OCI-LY1 (cell line): ENCODE measurements around the gene NOG.

ENCODE experiments used
- H2AFZ ChIP-seq: fragments of 200-600 bp; sonication (generic), shearing (Covaris generic); 2 replicates; pipeline ENCODE4 v1.6.0; 2014; ENCODE audit warnings: antibody characterized with exemption, mild to moderate bottlenecking, low read length
- H3F3A ChIP-seq: fragments of 200-600 bp; sonication (generic), shearing (Covaris generic); 2 replicates; pipeline ENCODE4 v1.6.0; 2014; ENCODE audit warnings: mild to moderate bottlenecking, antibody characterized with exemption, low read length, moderate library complexity; ENCODE audit not compliant: insufficient read depth
- H3K27ac ChIP-seq: fragments of 200-600 bp; sonication (generic); 2 replicates; pipeline ENCODE4 v1.5.1; 2014; ENCODE audit warnings: low read length, mixed run types, mild to moderate bottlenecking, low read depth; ENCODE audit not compliant: poor library complexity, severe bottlenecking
- H3K27me3 ChIP-seq: fragments of 200-600 bp; sonication (generic); 2 replicates; pipeline ENCODE4 v1.6.0; 2014; ENCODE audit warnings: antibody characterized with exemption, mild to moderate bottlenecking, low read length, moderate library complexity; ENCODE audit not compliant: insufficient read depth
- H3K36me3 ChIP-seq: fragments of 200-600 bp; sonication (generic); 2 replicates; pipeline ENCODE4 v1.6.1; 2014; ENCODE audit warnings: mild to moderate bottlenecking, antibody characterized with exemption, low read length, moderate library complexity, mixed read lengths; ENCODE audit not compliant: insufficient read depth
- H3K4me1 ChIP-seq: fragments of 200-600 bp; sonication (generic); 2 replicates; pipeline ENCODE4 v1.5.1; 2014; ENCODE audit warnings: mild to moderate bottlenecking, low read length, moderate library complexity; ENCODE audit not compliant: insufficient read depth, severe bottlenecking
- H3K4me2 ChIP-seq: fragments of 200-600 bp; sonication (generic), shearing (Covaris generic); 2 replicates; pipeline ENCODE4 v1.6.1; 2014; ENCODE audit warnings: low read length
- H3K4me3 ChIP-seq: fragments of 200-600 bp; sonication (generic); 2 replicates; pipeline ENCODE4 v1.5.1; 2014; ENCODE audit warnings: low read length, low read depth, mild to moderate bottlenecking, mixed read lengths; ENCODE audit not compliant: poor library complexity, severe bottlenecking
- H3K79me2 ChIP-seq: fragments of 200-600 bp; shearing (Covaris generic); 2 replicates; pipeline ENCODE4 v1.6.1; 2016; ENCODE audit warnings: mixed run types, low read length, mixed read lengths; ENCODE audit not compliant: insufficient read depth
- H3K9ac ChIP-seq: fragments of 200-600 bp; sonication (generic), shearing (Covaris generic); 2 replicates; pipeline ENCODE4 v1.6.1; 2014; ENCODE audit warnings: mild to moderate bottlenecking, low read length, mixed read lengths
- H3K9me2 ChIP-seq: fragments of 200-600 bp; sonication (generic), shearing (Covaris generic); 2 replicates; pipeline ENCODE4 v1.6.1; 2014; ENCODE audit warnings: low read depth, mild to moderate bottlenecking, low read length, mixed read lengths
- H3K9me3 ChIP-seq: fragments of 200-600 bp; shearing (Covaris generic); 2 replicates; pipeline ENCODE4 v1.6.1; 2014; ENCODE audit warnings: low read length, mixed read lengths
- H4K20me1 ChIP-seq: fragments of 200-600 bp; sonication (generic), shearing (Covaris generic); 2 replicates; pipeline ENCODE4 v1.6.0; 2016; ENCODE audit warnings: mild to moderate bottlenecking, low read length; ENCODE audit not compliant: insufficient read depth
- CTCF ChIP-seq: fragments of 200-600 bp; sonication (generic), shearing (Covaris generic); IDR thresholded peaks from 2 replicates; pipeline ENCODE4 v1.5.1; 2017; ENCODE audit warnings: mild to moderate bottlenecking, antibody characterized with exemption, low read length, moderate library complexity, mixed read lengths
- EZH2 ChIP-seq: fragments of 200-600 bp; sonication (generic), shearing (Covaris generic); IDR thresholded peaks from 2 replicates; pipeline ENCODE4 v1.8.0; 2017; ENCODE audit warnings: borderline replicate concordance, mixed run types, mild to moderate bottlenecking, antibody characterized with exemption, low read length, moderate library complexity, mixed read lengths

The NOG gene

GRCh38 chr17:56613131-56613530 is 19.6 kb downstream of the NOG start:
- Histone ChIP-seq H3K9me2 (no peaks in the 10 kb centered on the region), H3F3A (no peaks in the 10 kb centered on the region), H3K4me3 (no peak overlapping the region), H3K9ac (no peak overlapping the region), H3K79me2 (no peaks in the 10 kb centered on the region), H3K4me2 (no peak overlapping the region), H3K4me1 (no peaks in the 10 kb centered on the region), H2AFZ (no peak overlapping the region), H3K9me3 (no peaks in the 10 kb centered on the region), H3K27me3 (no peaks in the 10 kb centered on the region), H4K20me1 (no peaks in the 10 kb centered on the region), H3K27ac (no peak overlapping the region), H3K36me3 (no peaks in the 10 kb centered on the region)
- TF ChIP-seq EZH2, result no peak
- no peak for TF ChIP-seq CTCF

GRCh38 chr17:56614522-56614921 is 21.0 kb downstream of the NOG start:
- H3K4me1 ChIP-seq, result no peaks in the 10 kb centered on the region
- no peaks in the 10 kb centered on the region for H3K27me3 ChIP-seq
- no peaks in the 10 kb centered on the region for H3K36me3 ChIP-seq
- H3F3A ChIP-seq, result no peaks in the 10 kb centered on the region
- no peak overlapping the region for H3K4me3 ChIP-seq
- no peak overlapping the region for H3K4me2 ChIP-seq
- H3K27ac ChIP-seq, result no peak overlapping the region
- no peaks in the 10 kb centered on the region for H3K9me3 ChIP-seq
- H4K20me1 ChIP-seq, result no peaks in the 10 kb centered on the region
- no peaks in the 10 kb centered on the region for H3K9me2 ChIP-seq
- no peaks in the 10 kb centered on the region for H3K79me2 ChIP-seq
- H3K9ac ChIP-seq, result no peak overlapping the region
- no peak overlapping the region for H2AFZ ChIP-seq
- no peak for TF ChIP-seq CTCF
- no peak for TF ChIP-seq EZH2

- Histone ChIP-seq H3K4me2 (no peak overlapping the region), H3K9me3 (no peaks in the 10 kb centered on the region)
These were observed 22.7 kb downstream of the NOG start for GRCh38 chr17:56616239-56616638.

More at GRCh38 chr17:56616239-56616638, 22.7 kb downstream of the NOG start:
- Histone ChIP-seq H3K27ac (no peak overlapping the region), H4K20me1 (no peaks in the 10 kb centered on the region), H3K27me3 (no peaks in the 10 kb centered on the region), H3K4me3 (no peak overlapping the region), H3K79me2 (no peaks in the 10 kb centered on the region), H3K9me2 (no peaks in the 10 kb centered on the region), H3K4me1 (no peaks in the 10 kb centered on the region), H3K9ac (no peak overlapping the region), H3K36me3 (no peaks in the 10 kb centered on the region), H2AFZ (no peak overlapping the region), H3F3A (no peaks in the 10 kb centered on the region)
- TF ChIP-seq EZH2, result no peak
- TF ChIP-seq CTCF, result no peak
